CD4-positive, alpha-beta T cell treated with Interferon gamma for 1 hour (primary cell): ENCODE results near the gene ITIH5.
"Not testable (repeated sequence)": the region's sequence is repeated elsewhere in the genome, so short reads cannot be mapped to it uniquely, and the experiment has no call there.

Experiments
- DNase-seq: peaks from one replicate; pipeline ENCODE4 v3.0.0-alpha.2; 2020

Gene ITIH5

DNA sequence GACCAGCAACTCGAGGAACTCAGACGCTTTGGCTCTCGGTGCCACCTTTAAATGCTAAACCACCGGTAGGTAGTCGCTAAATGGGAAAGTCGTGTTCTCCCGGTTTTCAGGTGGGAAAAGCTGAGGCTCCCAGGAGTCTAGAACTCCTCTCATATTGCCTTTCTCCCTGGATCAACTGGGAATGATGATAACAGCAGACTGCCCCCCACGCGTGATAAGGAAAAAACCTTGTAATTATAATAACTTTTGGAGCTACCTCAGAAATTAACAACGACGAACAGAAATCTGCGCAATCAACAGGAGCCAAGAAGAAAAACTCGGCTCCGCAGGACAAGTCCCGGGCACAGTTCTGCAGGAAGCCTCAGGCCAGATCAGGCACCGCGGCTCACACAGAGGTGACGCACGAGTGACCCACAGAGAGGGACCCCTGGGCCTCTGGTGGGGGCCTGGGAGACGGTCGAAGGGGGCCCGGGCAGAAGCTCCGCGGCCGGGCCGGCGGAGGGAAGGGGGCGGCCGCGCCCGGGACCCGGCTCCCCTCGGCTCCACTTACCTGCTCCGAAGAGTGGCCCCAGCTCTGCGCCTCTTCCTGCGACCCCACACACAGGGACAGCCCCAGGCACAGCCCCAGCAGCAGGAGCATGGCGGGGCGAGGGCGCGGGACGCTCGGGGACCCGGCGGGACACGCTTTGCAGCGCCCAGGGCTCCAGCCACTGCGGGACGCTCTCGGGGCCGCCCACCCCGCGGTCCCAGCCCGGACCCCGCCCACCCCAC is at the start of gene ITIH5:
Gene ITIH5, minus strand, starts transcription at position 714 of the 771 bp plus-strand sequence. Its CDS starts 74 bp downstream, at position 640.
- DNase-seq: no peak

DNA sequence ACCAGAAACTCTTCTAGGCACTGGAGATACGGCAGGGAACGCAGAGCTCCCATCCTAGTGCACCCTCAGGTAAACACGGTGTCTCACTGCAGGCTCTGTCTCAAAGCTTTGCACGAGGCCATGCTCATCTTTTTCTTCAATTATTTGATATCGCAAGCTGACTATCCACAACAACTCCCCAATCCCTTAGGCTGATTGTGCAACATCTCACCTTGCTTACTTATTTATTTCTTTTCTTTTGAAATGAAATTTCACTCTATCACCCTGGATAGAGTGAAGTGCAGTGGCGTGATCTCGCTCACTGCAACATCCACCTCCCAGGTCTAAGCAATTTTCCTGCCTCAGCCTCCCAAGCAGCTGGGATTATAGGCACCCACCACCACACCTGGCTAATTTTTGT is 48.7 kb upstream of the ITIH5 start:
- no peak for DNase-seq

DNA sequence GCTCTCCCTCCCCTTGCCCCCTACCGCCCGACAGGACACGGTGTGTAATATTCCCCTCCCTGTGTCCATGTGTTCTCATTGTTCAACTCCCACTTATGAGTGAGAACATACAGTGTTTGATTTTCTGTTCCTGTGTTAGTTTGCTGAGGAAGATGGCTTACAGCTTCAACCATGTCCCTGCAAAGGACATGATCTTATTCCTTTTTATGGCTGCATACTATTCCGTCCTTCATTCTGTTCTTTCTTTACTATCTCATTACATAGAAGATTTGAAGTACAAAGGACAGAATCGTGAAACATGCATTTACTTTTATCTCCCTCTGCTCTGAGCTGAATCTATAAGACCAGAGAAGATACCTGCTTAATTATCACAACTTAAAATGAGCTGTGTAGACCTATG is 44.3 kb upstream of the ITIH5 start:
- not testable (repeated sequence) for DNase-seq

DNA sequence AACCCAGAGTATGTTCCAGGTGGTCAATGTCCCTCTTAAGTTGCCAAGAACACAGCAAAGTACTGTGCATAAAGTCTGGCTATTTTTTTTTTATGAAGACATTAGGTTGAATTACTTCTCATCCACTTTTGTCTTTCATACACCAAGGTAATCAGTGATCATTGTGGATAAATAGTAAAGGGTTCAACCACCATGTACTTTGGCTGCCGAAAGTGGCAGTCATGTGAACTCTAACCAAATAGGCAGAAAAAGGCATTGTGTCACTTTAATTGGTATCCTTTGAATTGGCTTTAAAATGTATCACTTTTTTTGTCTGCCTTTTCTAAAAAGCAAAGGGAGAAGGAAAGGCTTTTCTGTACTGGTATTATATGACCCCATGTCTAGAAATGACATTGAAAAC is 43.7 kb upstream of the ITIH5 start:
- DNase-seq: no peak

DNA sequence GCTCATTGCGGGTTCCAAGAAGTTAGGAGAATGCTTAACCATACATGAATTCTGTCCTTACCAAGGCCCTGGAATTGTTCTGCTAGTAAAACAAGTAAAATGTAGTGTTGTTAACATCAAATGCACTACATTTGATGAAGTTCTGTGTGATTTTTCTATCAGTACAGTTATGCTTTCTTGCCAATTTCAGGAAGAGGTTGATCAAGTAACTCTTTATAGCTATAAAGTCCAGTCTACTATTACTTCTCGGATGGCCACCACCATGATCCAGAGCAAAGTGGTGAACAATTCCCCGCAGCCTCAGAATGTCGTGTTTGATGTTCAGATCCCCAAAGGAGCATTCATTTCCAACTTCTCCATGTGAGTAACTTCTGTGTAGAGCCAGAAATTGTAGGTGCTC is 42.1 kb upstream of the ITIH5 start:
- DNase-seq: no peak

DNA sequence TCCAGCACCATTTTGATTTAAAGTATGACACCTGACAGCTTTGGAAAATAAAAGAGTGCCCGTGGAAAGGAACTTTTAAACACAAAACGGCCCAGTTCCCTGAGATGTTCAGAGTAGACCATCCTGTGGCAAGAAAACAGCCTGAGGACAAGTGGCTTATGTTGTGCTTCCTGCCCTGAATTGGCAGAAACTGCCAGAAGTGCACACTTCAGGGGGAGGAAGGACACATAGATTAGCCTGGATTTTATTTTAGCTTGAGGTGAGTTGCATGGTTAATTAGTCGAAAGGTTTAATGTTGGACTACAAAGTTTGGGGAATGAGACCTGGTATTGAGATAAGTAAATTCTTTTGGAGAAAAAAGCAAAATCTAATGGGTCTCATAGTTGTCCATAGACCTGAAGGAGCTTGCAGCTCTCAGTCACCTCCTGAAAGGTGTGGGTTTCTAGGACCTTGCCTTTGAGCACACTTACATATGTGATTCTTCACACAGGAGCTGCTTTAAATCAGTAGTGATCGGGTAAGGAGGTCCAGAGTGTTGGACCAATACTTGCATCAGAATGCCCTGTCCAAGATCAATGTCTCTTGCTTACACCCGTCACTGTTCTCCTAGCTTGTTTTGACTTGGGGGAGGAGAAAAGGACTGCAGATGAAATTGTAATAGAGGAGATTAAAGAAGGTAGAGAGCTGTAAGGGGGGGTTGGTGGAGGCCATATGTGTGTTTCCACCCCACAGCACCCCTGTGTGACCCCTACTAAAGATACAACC is 41.3 kb upstream of the ITIH5 start:
- no peak for DNase-seq

DNA sequence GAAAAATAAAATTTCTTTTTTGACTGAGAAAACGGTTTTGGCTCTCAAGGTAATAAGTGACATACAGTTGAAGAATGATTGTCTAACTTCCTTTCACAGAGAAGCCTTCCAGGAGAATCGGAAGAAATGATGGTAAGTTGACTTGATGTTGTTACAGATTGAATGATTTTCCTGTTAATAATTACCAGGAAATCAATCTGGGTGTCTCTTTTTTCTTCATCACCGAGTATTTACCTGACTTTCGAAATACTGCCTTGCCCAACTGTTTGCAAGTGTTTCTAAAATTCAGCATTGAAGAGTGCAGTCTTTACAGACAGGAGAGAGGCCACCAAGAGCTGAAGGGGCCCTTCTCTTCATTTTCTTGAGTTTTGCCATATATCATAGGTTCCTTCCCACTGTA is 40.3 kb upstream of the ITIH5 start:
- no peak for DNase-seq

DNA sequence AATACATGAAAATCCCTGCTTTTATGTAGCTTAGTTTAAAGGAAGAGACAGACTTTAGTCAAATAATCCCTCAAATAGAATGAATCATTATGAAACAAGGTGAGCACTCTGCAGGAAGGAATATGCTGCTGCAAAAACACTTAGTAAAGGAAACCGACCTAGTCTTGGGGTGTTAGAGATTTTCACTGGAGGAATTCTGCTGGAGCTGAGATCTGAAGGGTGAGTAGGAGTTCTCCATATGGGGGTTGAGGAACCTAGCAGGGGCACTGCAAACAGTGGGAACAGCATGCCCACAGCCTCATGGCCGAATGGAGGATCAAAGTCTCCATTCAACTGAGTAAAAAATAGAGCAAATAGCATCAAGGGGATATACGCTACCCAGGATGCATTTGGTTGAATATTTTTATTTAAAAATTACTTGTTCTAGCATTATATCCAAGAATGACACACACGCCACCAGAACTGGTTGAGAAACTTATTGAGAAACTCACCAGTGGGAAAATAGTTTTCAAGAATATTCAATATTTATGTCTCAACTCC is 39.8 kb upstream of the ITIH5 start:
- DNase-seq: no peak

DNA sequence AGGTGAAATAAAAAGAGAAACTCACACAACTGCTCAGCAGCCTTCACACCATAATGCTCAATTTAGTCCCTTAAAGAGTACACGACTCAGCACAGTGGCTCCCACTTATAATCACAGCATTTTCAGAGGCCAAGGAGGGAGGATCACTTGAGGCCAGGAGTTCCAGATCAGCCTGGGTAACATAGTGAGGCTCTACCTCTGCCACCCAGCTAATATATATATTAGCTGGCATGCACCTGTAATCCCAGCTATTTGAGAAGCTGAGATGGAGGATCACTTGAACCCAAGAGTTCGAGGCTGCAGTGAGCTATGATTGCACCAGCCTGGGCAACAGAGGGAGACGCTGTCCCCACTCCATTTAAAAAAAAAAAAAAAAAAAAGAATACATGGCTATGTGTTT is 38.6 kb upstream of the ITIH5 start:
- no peak for DNase-seq

DNA sequence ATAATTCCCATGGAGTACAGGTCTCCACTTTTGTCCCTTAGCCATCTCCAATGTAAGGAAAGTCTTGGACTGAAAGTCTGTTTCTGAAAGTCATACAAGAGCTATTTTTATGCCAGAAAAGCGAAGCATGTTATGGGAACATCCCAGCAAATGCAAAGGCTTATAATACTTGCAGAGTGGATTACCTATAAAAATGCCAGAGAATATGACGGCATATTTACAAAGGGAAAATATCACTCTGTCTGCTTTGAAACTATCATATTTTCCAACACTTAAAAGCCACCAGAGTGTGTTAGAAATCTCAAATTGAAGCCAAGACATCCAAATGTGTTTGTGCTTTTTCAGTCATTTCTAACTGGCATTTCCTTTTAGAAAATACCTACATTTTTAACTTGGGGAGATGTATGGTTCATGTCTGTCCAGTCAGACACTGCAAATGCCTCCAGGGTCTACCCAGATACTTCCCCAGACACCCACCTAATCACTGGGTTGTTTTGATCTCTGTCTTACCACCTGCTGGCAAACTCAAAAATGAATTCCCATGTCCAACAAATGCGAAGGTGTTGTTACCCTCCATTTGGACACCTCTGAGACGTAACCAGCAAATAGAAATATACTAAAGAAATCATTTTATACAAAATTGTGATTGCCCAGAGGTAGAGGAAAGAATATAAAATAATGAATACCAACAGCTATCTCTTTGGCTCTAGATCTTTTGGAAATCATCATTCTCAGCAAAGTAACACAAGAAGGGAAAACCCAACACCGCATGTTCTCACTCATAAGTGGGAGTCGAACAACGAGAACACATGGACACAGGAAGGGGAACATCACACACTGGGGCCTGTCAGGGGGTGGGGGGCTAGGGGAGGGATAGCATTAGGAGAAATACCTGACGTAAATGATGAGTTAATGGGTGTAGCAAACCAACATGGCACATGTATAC is 37.6 kb upstream of the ITIH5 start:
- DNase-seq: no peak

DNA sequence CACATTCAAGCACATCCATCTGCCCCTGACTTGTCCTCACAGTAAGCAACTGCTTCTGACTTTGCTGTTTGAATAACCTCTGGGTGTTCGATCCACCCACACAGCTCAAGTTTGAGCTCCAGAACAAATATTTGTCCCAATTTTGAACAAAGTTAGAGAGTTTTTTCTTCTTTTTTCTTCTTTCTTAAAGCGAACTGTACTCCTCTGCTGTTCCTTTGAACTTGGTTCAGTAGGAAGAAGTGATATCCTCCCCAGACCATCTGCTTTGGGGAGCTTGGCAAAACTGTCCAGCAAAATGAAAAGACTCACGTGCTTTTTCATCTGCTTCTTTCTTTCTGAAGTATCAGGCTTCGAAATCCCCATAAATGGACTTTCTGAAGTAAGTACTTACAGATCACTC is 36.4 kb upstream of the ITIH5 start, which contains the start of gene ITIH2:
Gene ITIH2, plus strand, starts transcription at position 177 of the 400 bp plus-strand sequence. Its CDS starts 119 bp downstream, at position 296.
- no peak for DNase-seq

DNA sequence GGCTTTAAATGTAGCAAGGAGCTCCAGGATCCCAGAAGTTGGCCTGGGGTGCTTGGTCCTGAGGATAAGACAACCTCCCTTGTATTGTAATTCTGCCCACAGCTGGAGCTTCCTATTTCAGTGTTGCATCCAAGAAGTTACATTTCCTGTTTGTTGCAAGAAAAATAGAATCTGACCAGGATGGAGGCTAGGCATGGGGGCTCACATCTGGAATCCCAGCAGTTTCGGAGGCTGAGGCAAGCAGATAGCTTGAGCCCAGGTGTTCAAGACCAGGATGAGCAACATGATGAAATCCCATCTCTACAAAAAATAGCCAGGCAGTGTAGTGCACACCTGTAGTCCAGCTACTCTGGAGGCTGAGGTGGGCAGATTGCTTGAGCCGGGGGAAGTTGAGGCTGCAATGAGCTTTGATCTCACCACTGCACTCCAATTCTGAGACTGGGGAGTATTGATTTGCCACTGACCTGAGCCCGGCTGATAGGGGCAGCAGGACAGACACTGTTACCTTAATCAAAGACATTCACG is 35.6 kb upstream of the ITIH5 start:
- no peak for DNase-seq

DNA sequence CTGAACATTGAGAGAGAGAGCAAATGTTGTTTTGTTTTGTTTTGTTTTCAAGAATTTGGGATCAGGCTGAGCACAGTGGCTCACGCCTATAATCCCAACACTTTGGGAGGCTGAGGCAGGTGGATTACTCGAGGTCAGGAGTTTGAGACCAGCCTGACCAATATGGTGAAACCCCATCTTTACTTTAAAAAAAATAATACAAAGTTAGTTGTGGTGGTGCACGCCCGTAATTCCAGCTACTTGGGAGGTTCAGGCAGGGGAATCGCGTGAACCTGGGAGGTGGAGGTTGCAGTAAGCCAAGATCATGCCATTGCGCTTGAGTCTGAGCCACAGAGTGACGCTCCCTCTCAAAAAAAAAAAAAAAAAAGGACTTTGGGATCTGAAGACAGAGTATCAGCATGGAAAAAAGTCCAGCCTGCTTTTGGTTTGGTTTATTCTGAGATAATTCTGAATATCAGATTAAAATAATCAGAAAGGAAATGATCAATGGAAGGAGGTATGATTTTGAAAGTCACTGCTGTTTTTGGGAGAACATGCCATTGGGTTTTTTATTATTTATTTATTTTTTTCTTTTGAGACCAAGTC is 34.5 kb upstream of the ITIH5 start:
- no peak for DNase-seq

DNA sequence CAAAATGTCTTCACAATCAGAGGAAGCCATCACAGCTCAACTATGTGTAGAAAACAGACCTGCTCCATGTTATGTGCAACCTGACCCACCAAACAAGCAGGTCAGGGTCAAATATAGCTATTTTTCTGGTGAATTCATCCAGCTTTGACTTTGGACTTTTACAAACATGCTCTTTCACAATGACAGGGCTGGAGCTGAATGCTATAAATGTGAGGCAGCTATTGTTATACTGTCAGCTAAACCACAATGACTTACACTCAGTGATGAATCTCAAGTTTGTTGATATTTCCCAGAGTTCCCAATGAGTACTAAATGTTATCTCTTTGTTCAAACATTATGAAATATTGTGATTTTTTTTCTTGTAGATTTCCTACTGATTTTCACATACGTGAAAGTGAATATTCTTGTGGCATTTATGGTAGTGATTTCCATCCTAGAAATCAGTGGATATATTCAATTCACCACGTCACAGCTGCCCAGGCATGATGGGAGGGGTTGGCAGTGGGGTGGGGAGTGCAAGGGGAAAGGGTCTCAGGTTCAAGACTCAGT is 33.9 kb upstream of the ITIH5 start:
- DNase-seq: no peak

DNA sequence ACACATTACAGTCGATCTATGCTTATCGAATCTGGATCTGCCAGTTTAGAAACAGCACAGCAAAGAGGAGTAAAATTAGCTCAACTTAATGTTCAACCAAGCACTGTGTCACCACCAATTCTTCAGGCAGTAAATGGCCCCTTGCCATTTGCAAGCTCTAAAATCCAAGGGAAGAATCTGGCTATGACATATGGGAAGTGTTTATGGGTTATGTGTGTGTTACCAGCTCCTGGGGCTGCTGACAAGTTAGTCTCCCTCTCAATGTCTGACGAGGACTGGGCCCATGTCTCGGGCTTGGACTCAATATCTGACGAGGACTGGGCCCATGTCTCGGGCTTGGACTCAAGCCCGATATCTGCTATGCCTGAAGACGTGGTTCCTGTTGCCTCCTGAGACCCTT is 30.7 kb upstream of the ITIH5 start:
- no peak for DNase-seq

DNA sequence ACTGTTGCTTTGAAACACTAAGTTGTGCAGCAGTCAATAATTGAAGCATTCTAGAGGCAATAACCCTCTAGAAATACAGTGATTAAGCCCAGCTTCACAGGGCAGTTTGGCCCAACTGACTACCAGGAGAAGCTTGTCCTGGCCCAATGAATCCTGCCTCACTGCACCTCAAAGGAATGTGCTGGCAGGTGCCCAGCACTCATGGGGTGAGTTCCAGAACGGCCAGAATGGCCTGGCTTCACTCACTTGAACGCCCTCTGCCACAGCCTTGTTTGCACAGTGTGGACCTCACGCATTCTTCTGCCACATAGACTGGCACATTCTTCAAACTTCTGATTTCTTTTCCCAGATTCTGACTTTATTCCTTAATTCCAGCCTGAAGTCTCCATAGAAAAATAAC is 29.8 kb upstream of the ITIH5 start:
- DNase-seq: no peak

DNA sequence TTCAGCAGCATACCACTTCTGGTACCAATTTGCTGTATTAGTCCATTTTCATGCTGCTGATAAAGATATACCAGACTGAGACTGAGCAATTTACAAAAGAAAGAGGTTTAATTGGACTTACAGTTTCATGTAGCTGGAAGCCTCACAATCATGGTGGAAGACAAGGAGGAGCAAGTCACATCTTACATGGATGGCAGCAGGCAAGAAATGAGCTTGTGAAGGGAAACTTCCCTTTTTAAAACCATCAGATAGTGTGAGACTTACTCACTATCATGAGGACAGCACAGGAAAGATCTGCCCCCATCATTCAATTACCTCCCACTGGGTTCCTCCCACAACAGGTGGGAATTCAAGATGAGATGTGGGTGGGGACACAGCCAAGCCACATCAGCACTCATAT is 26.4 kb upstream of the ITIH5 start:
- not testable (repeated sequence) for DNase-seq

DNA sequence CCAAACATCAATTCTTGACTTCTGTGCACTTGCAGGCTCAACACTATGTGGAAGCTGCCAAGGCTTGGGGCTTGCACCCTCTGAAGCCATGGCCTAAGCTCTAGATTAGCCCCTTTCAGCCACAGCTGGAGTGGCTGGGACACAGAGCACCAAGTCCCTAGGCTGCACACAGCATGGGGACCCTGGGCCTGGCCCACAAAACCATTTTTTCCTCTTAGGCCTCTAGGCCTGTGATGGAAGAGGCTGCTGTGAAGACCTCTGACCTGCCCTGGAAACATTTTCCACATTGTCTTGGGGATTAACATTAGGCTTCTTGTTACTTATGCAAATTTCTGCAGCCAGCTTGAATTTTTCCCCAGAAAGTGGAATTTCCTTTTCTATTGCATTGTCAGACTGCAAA is 25.6 kb upstream of the ITIH5 start:
- not testable (repeated sequence) for DNase-seq

DNA sequence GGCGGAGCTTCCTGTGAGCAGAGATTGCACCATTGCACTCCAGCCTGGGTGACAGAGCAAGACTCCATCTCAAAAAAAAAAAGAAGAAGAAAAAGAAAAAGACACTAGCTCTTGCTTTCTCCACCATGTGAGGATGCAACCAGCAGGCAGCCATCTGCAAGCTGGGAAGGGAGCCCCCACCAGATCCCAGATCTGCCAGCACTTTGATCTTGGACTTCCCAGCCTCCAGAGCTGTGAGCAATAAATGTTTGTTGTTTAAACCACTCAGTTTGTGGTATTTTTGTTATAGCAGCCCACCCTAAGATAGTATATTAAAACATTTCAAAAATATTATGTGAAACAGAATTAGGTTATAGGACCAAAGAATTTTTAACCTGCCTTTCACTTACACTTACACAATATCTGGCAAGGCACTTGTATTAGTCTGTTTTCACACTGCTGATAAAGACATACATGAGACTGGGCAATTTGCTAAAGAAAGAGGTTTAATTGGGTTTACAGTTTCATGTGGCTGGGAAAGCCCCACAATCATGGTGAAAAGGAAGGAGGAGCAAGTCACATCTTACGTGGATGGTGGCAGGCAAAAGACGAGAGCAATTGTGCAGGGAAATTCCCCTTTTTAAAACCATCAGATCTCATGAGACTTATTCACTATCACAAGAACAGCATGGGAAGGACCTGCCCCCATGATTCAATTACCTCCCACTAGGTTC is 24.3 kb upstream of the ITIH5 start:
- DNase-seq: not testable (repeated sequence)

DNA sequence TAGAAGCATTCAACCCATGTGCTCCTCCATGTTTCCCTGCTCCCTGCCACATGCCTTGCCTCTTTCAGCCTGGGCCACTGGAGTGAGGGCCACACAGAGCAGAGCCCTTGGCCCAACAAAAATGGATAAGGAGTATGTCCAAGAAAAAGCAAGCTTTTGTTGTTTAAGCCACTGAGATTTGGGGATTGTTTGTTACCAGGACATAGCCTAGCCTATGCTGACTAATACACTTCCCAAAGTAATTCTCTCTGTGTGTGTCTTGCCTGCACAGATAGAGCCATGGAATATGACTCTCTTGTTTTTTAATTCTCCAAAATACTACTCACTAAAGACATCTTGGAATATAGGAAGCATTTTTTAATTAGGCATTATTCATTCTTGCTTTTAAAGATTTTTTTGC is 22.8 kb upstream of the ITIH5 start:
- DNase-seq: no peak

DNA sequence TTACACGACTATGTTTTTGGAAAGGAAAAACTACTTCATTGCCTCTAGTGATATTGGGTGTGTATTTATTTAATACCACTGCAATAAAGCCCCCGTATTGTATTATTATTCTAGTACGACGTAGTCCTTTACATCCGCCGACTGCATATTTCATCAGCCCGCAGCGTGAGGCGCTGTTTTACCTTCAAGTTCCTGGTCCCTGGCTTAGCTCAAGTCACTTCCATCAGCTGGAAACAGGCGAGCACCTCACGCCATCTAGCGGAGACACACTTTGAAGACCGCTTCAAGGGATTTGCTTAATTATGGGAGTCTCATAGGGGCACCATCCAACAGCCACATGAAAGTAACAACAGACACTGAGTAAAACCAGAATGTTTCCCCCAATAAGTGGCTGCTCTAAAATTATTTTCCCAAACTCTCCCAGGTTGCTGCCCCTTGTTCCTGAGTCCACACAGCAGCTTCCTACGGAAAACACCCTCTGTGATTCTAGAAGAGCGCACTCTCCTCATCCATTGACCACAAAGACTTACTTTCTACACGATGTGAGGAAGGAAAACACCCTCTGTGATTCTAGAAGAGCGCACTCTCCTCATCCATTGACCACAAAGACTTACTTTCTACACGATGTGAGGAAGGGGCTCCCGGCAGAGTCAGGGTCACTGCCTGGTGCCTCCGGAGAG is 20.6 kb upstream of the ITIH5 start:
- peak; percentile 76 for DNase-seq
